Measurements from ENCODE around the gene OPTN.

Gene OPTN

GRCh38 chr10:13165177-13165576, 65.2 kb downstream of the OPTN start:
- Histone ChIP-seq H3K27me3 (replicated peaks; ENCODE audit: control insufficient read depth, insufficient read depth, low read length) (no peaks in the 10 kb centered on the region), H3K4me3 (replicated peaks; ENCODE audit: low read depth, low read length) (no peak overlapping the region), H3K36me3 (ENCODE audit: control insufficient read depth, insufficient read depth, low read length) (peaks cover 2% of the 10 kb centered on the region)
- no peak for DNase-seq (ENCODE audit: extremely low read depth, insufficient read length)
- no peak for TF ChIP-seq CTCF (IDR thresholded peaks at IDR 0.05; ENCODE audit: insufficient read depth, low read length, poor library complexity, severe bottlenecking)

GRCh38 chr10:13167568-13167967, 67.6 kb downstream of the OPTN start:
- TF ChIP-seq CTCF (IDR thresholded peaks at IDR 0.05; ENCODE audit: insufficient read depth, low read length, poor library complexity, severe bottlenecking) = no peak
- peaks cover 2% of the 10 kb centered on the region for H3K36me3 ChIP-seq (ENCODE audit: control insufficient read depth, insufficient read depth, low read length)
- no peak overlapping the region for H3K4me3 ChIP-seq (replicated peaks; ENCODE audit: low read depth, low read length)
- DNase-seq (ENCODE audit: extremely low read depth, insufficient read length) = no peak
- no peaks in the 10 kb centered on the region for H3K27me3 ChIP-seq (replicated peaks; ENCODE audit: control insufficient read depth, insufficient read depth, low read length)

GRCh38 chr10:13168781-13169180, 68.8 kb downstream of the OPTN start:
- Histone ChIP-seq H3K4me3 (replicated peaks; ENCODE audit: low read depth, low read length) (no peak overlapping the region), H3K27me3 (replicated peaks; ENCODE audit: control insufficient read depth, insufficient read depth, low read length) (no peaks in the 10 kb centered on the region), H3K36me3 (ENCODE audit: control insufficient read depth, insufficient read depth, low read length) (peaks cover 5% of the 10 kb centered on the region)
- no peak for DNase-seq (ENCODE audit: extremely low read depth, insufficient read length)
- TF ChIP-seq CTCF (IDR thresholded peaks at IDR 0.05; ENCODE audit: insufficient read depth, low read length, poor library complexity, severe bottlenecking) = no peak

GRCh38 chr10:13173616-13174015, 73.7 kb downstream of the OPTN start:
- Histone ChIP-seq H3K36me3 (ENCODE audit: control insufficient read depth, insufficient read depth, low read length) (peaks cover 5% of the 10 kb centered on the region), H3K27me3 (replicated peaks; ENCODE audit: control insufficient read depth, insufficient read depth, low read length) (no peaks in the 10 kb centered on the region)

GRCh38 chr10:13180788-13181187, 80.8 kb downstream of the OPTN start:
- no peak for TF ChIP-seq CTCF (IDR thresholded peaks at IDR 0.05; ENCODE audit: insufficient read depth, low read length, poor library complexity, severe bottlenecking)
- Histone ChIP-seq H3K27me3 (replicated peaks; ENCODE audit: control insufficient read depth, insufficient read depth, low read length) (no peaks in the 10 kb centered on the region), H3K36me3 (ENCODE audit: control insufficient read depth, insufficient read depth, low read length) (peaks cover 3% of the 10 kb centered on the region; the same call in 1 of the 2 replicates), H3K4me3 (replicated peaks; ENCODE audit: low read depth, low read length) (no peak overlapping the region)
- peak; percentile 32 for DNase-seq (ENCODE audit: extremely low read depth, insufficient read length)

More at GRCh38 chr10:13173616-13174015, 73.7 kb downstream of the OPTN start:
- no peak overlapping the region for H3K4me3 ChIP-seq (replicated peaks; ENCODE audit: low read depth, low read length)
- DNase-seq (ENCODE audit: extremely low read depth, insufficient read length) = no peak
- TF ChIP-seq CTCF (IDR thresholded peaks at IDR 0.05; ENCODE audit: insufficient read depth, low read length, poor library complexity, severe bottlenecking) = no peak

- Histone ChIP-seq H3K36me3 (ENCODE audit: control insufficient read depth, insufficient read depth, low read length) (peaks cover 4% of the 10 kb centered on the region; the same call in 1 of the 2 replicates), H3K27me3 (replicated peaks; ENCODE audit: control insufficient read depth, insufficient read depth, low read length) (no peaks in the 10 kb centered on the region), H3K4me3 (replicated peaks; ENCODE audit: low read depth, low read length) (no peak overlapping the region)
- DNase-seq (ENCODE audit: extremely low read depth, insufficient read length) = no peak
- TF ChIP-seq CTCF (IDR thresholded peaks at IDR 0.05; ENCODE audit: insufficient read depth, low read length, poor library complexity, severe bottlenecking) = no peak
Measured at GRCh38 chr10:13182424-13182823, 82.5 kb downstream of the OPTN start.
